ENCODE measurements around the gene LY6G5C. TPM values are rescaled to one million over a fixed set of nuclear protein-coding genes. Genes with fewer than 3 reads are reported as not detected.

The LY6G5C gene
- total and polyA plus RNA-seq, 4 donors = 0.59 to 2.5 (median 1.1) TPM

DNA sequence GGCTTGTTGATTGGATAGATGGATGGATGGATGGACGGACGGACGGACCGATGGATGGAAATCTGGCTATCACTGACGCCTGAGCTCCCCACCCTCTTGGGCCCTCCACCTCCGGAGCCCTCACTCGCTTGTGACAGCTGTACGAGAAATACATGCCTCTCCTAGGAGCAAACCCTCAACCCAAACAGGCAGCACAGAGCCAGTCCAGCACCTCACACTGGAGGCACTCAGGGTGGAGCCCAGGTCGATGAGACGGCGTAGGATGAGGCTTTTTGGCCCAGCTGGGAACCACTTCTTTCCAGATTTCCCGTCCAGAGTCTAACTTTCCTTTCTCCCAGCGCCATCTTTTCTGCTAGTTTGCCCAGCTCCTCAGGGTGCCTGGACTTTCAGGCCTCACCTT lies 2.7 kb upstream of the LY6G5C start:
- TF ChIP-seq, protein P1, sequence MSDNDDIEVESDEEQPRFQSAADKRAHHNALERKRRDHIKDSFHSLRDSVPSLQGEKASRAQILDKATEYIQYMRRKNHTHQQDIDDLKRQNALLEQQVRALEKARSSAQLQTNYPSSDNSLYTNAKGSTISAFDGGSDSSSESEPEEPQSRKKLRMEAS (IDR thresholded peaks at IDR 0.05) = no peak
- TF ChIP-seq EGR1 (IDR thresholded peaks at IDR 0.05; ENCODE audit: low read depth in 2 of 2) = no peak
- TF ChIP-seq YY1 (IDR thresholded peaks at IDR 0.05) = no peak
- no peak for TF ChIP-seq HNF4G (IDR thresholded peaks at IDR 0.05)
- H3K9me3 ChIP-seq (ENCODE audit: control insufficient read depth in 4 of 4, low read length in 3 of 4) = no peaks in the 10 kb centered on the region
- H3K9ac ChIP-seq (ENCODE audit: low read depth in 1 of 2, low read length in 2 of 2) = no peak overlapping the region
- peaks cover 4 to 29% (median 22%) of the 10 kb centered on the region in 4 donors for H3K36me3 ChIP-seq (ENCODE audit: control insufficient read depth in 4 of 4, insufficient read depth in 3 of 4, low read depth in 1 of 4, low read length in 3 of 4)
- no peaks in the 10 kb centered on the region for H3K27me3 ChIP-seq (ENCODE audit: control insufficient read depth in 4 of 4, insufficient read depth in 4 of 4, low read length in 3 of 4)
- peaks cover 1 to 22% (median 14%) of the 10 kb centered on the region in 4 donors for H3K4me1 ChIP-seq (ENCODE audit: control insufficient read depth in 4 of 4, insufficient read depth in 4 of 4, low read length in 3 of 4)
- no peak overlapping the region for H3K4me3 ChIP-seq (ENCODE audit: low read depth in 1 of 3, low read length in 3 of 3)
- WGBS = 88% methylated on average over 13 of the region's 13 CpGs
- DNase-seq (ENCODE audit: low spot score) = no peak
- H3K27ac ChIP-seq (ENCODE audit: low read depth in 1 of 2, low read length in 2 of 2) = peak overlapping the region in 1 of 2 donors; percentile 51

DNA sequence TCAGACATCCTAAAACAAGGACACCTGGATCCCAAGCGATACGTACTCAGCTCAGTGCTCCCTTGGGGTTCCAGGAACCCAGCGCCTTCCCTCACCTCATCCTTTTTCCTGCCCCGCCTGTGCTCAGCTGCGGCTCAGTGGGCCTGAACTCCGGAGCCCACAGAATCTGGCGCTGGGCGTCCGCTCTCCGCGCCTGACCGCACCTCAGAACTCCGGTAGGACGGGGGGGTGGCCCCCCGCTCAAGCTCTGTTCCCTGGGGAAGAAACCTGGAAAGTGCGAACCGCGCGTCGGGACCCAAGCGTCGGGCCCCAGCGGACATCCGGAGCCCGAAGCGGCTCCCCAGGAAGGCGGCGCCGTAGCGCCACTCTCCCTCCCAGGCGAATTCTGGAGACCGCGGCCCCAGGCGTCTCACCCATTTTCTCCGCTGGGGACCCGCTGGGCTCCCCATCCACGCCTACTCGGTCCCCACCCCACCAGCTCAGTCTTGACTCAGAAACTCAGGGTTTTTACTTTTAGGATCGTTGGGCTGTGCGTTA lies 336 bp upstream of the LY6G5C start:
- Histone ChIP-seq H3K27me3 (ENCODE audit: control insufficient read depth in 4 of 4, insufficient read depth in 4 of 4, low read length in 3 of 4) (no peaks in the 10 kb centered on the region), H3K4me3 (ENCODE audit: low read depth in 1 of 3, low read length in 3 of 3) (peak overlapping the region in 2 of 3 donors; percentile 42 to 59), H3K9ac (ENCODE audit: low read depth in 1 of 2, low read length in 2 of 2) (peak overlapping the region; percentile 20 to 49), H3K4me1 (ENCODE audit: control insufficient read depth in 4 of 4, insufficient read depth in 4 of 4, low read length in 3 of 4) (peaks cover 1 to 22% (median 14%) of the 10 kb centered on the region in 4 donors), H3K36me3 (ENCODE audit: control insufficient read depth in 4 of 4, insufficient read depth in 3 of 4, low read depth in 1 of 4, low read length in 3 of 4) (peaks cover 0 to 5% (median 3%) of the 10 kb centered on the region in 4 donors), H3K9me3 (ENCODE audit: control insufficient read depth in 4 of 4, low read length in 3 of 4) (no peaks in the 10 kb centered on the region), H3K27ac (ENCODE audit: low read depth in 1 of 2, low read length in 2 of 2) (peak overlapping the region; percentile 16 to 51)
- WGBS = 9% methylated on average over 40 of the region's 40 CpGs
- DNase-seq (ENCODE audit: low spot score) = no peak
- TF ChIP-seq, protein P2, sequence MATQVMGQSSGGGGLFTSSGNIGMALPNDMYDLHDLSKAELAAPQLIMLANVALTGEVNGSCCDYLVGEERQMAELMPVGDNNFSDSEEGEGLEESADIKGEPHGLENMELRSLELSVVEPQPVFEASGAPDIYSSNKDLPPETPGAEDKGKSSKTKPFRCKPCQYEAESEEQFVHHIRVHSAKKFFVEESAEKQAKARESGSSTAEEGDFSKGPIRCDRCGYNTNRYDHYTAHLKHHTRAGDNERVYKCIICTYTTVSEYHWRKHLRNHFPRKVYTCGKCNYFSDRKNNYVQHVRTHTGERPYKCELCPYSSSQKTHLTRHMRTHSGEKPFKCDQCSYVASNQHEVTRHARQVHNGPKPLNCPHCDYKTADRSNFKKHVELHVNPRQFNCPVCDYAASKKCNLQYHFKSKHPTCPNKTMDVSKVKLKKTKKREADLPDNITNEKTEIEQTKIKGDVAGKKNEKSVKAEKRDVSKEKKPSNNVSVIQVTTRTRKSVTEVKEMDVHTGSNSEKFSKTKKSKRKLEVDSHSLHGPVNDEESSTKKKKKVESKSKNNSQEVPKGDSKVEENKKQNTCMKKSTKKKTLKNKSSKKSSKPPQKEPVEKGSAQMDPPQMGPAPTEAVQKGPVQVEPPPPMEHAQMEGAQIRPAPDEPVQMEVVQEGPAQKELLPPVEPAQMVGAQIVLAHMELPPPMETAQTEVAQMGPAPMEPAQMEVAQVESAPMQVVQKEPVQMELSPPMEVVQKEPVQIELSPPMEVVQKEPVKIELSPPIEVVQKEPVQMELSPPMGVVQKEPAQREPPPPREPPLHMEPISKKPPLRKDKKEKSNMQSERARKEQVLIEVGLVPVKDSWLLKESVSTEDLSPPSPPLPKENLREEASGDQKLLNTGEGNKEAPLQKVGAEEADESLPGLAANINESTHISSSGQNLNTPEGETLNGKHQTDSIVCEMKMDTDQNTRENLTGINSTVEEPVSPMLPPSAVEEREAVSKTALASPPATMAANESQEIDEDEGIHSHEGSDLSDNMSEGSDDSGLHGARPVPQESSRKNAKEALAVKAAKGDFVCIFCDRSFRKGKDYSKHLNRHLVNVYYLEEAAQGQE (IDR thresholded peaks at IDR 0.05) = no peak
- TF ChIP-seq, protein P3, sequence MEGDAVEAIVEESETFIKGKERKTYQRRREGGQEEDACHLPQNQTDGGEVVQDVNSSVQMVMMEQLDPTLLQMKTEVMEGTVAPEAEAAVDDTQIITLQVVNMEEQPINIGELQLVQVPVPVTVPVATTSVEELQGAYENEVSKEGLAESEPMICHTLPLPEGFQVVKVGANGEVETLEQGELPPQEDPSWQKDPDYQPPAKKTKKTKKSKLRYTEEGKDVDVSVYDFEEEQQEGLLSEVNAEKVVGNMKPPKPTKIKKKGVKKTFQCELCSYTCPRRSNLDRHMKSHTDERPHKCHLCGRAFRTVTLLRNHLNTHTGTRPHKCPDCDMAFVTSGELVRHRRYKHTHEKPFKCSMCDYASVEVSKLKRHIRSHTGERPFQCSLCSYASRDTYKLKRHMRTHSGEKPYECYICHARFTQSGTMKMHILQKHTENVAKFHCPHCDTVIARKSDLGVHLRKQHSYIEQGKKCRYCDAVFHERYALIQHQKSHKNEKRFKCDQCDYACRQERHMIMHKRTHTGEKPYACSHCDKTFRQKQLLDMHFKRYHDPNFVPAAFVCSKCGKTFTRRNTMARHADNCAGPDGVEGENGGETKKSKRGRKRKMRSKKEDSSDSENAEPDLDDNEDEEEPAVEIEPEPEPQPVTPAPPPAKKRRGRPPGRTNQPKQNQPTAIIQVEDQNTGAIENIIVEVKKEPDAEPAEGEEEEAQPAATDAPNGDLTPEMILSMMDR (IDR thresholded peaks at IDR 0.05; ENCODE audit: low read depth, low read length, missing input control) = peak; percentile 9
- TF ChIP-seq FOXA2 (IDR thresholded peaks at IDR 0.05) = no peak

DNA sequence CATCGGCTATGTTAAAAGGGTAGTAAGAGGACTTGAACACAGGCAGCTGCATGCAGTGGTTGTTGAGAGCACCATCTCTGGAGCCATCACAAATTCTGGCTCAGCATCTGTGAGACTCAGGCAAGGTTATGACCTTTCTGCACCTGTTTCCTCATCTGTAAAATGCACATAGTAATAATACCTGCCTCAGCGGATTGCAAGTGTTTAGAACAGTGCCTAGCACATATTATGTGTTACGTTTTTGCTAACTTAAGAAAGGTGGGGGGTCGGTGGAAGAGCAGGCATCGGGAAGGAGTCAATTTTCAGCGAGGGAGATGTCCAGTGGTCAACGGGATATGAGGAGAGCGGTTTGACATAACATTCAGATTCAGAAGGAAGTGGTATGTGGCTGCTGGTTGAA lies 2.9 kb downstream of the LY6G5C start:
- Histone ChIP-seq H3K27me3 (ENCODE audit: control insufficient read depth in 4 of 4, insufficient read depth in 4 of 4, low read length in 3 of 4) (no peaks in the 10 kb centered on the region), H3K9me3 (ENCODE audit: control insufficient read depth in 4 of 4, low read length in 3 of 4) (no peaks in the 10 kb centered on the region), H3K36me3 (ENCODE audit: control insufficient read depth in 4 of 4, insufficient read depth in 3 of 4, low read depth in 1 of 4, low read length in 3 of 4) (peaks cover 0 to 4% (median 3%) of the 10 kb centered on the region in 4 donors), H3K27ac (ENCODE audit: low read depth in 1 of 2, low read length in 2 of 2) (no peak overlapping the region), H3K4me1 (ENCODE audit: control insufficient read depth in 4 of 4, insufficient read depth in 4 of 4, low read length in 3 of 4) (peaks cover 1 to 18% (median 12%) of the 10 kb centered on the region in 4 donors), H3K4me3 (ENCODE audit: low read depth in 1 of 3, low read length in 3 of 3) (no peak overlapping the region), H3K9ac (ENCODE audit: low read depth in 1 of 2, low read length in 2 of 2) (no peak overlapping the region)
- whole genome bisulfite sequencing = 74% methylated on average over 8 of the region's 8 CpGs
- DNase-seq (ENCODE audit: low spot score) = no peak
- TF ChIP-seq, protein P2 (IDR thresholded peaks at IDR 0.05) = no peak
- TF ChIP-seq TAF1 (conservative IDR thresholded peaks at IDR 0.05) (no peak), RXRA (IDR thresholded peaks at IDR 0.05) (no peak), FOXA2 (IDR thresholded peaks at IDR 0.05) (no peak), JUND (IDR thresholded peaks at IDR 0.05) (no peak), SP1 (IDR thresholded peaks at IDR 0.05) (no peak), RAD21 (IDR thresholded peaks at IDR 0.05) (no peak)
- TF ChIP-seq, protein P4, sequence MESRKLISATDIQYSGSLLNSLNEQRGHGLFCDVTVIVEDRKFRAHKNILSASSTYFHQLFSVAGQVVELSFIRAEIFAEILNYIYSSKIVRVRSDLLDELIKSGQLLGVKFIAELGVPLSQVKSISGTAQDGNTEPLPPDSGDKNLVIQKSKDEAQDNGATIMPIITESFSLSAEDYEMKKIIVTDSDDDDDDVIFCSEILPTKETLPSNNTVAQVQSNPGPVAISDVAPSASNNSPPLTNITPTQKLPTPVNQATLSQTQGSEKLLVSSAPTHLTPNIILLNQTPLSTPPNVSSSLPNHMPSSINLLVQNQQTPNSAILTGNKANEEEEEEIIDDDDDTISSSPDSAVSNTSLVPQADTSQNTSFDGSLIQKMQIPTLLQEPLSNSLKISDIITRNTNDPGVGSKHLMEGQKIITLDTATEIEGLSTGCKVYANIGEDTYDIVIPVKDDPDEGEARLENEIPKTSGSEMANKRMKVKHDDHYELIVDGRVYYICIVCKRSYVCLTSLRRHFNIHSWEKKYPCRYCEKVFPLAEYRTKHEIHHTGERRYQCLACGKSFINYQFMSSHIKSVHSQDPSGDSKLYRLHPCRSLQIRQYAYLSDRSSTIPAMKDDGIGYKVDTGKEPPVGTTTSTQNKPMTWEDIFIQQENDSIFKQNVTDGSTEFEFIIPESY (IDR thresholded peaks at IDR 0.05) = no peak
- TF ChIP-seq, protein P3 (IDR thresholded peaks at IDR 0.05; ENCODE audit: low read depth, low read length, missing input control) = no peak

Data from liver (tissue), 9 donors.